ENCODE measurements around the gene MAN2B2. TPM values are rescaled to one million over a fixed set of nuclear protein-coding genes. Genes with fewer than 3 reads are reported as not detected.

The MAN2B2 gene
- total and polyA plus RNA-seq, 8 donors: 6.1 to 49.4 (median 13.9) TPM

GRCh38 chr4:6557185-6557584, 17.8 kb upstream of the MAN2B2 start:
- H3K9me3 ChIP-seq: peaks cover 0 to 4% (median 3%) of the 10 kb centered on the region in 4 donors
- no peaks in the 10 kb centered on the region for H3K36me3 ChIP-seq
- no peak for DNase-seq
- no peak overlapping the region for H3K27ac ChIP-seq
- H3K4me3 ChIP-seq: no peak overlapping the region
- TF ChIP-seq EP300 (IDR thresholded peaks at IDR 0.05) (no peak), POLR2AphosphoS5 (IDR thresholded peaks at IDR 0.05) (no peak), POLR2A (IDR thresholded peaks at IDR 0.05) (no peak), CTCF (IDR thresholded peaks at IDR 0.05) (no peak)
- peaks cover 3 to 89% (median 45%) of the 10 kb centered on the region in 3 donors for H3K27me3 ChIP-seq
- 68 to 75% (median 71%) methylated on average over 5 of the region's 5 CpGs for WGBS, 5 donors
- H3K4me1 ChIP-seq: no peaks in the 10 kb centered on the region
- intact Hi-C loops (cut with DNase I; ENCODE audit: low total_unique reads): no loop called here

- peaks cover under 1 to 4% (median 3%) of the 10 kb centered on the region in 4 donors for H3K4me1 ChIP-seq
- H3K36me3 ChIP-seq: no peaks in the 10 kb centered on the region
- H3K27ac ChIP-seq: no peak overlapping the region
- no peak overlapping the region for H3K4me3 ChIP-seq
- WGBS, 5 donors: 72 to 81% (median 76%) methylated on average over 8 to 10 of the region's 10 CpGs
- peaks cover 3 to 90% (median 51%) of the 10 kb centered on the region in 3 donors for H3K27me3 ChIP-seq
- DNase-seq: no peak
- H3K9me3 ChIP-seq: no peaks in the 10 kb centered on the region
- TF ChIP-seq CTCF (IDR thresholded peaks at IDR 0.05) (no peak), POLR2A (IDR thresholded peaks at IDR 0.05) (no peak), EP300 (IDR thresholded peaks at IDR 0.05) (no peak), POLR2AphosphoS5 (IDR thresholded peaks at IDR 0.05) (no peak)
- intact Hi-C loops (cut with DNase I; ENCODE audit: low total_unique reads): no loop called here
Observed at GRCh38 chr4:6557856-6558255, 17.1 kb upstream of the MAN2B2 start.

- Histone ChIP-seq H3K36me3 (no peaks in the 10 kb centered on the region), H3K27ac (no peak overlapping the region), H3K4me1 (peaks cover 12 to 17% (median 17%) of the 10 kb centered on the region in 4 donors), H3K9me3 (no peaks in the 10 kb centered on the region), H3K4me3 (no peak overlapping the region), H3K27me3 (peaks cover 3 to 98% (median 61%) of the 10 kb centered on the region in 3 donors)
- no peak for DNase-seq
- intact Hi-C loops (cut with DNase I; ENCODE audit: low total_unique reads): no loop called here
- 61 to 73% (median 68%) methylated on average over 6 to 10 of the region's 10 CpGs for WGBS, 5 donors
- no peak for TF ChIP-seq EP300 (IDR thresholded peaks at IDR 0.05)
- TF ChIP-seq POLR2AphosphoS5 (IDR thresholded peaks at IDR 0.05): no peak
- TF ChIP-seq CTCF (IDR thresholded peaks at IDR 0.05): no peak
- no peak for TF ChIP-seq POLR2A (IDR thresholded peaks at IDR 0.05)
Observed at GRCh38 chr4:6560416-6561172, 14.4 kb upstream of the MAN2B2 start.

- Histone ChIP-seq H3K4me3 (no peak overlapping the region), H3K27ac (no peak overlapping the region), H3K9me3 (no peaks in the 10 kb centered on the region), H3K36me3 (no peaks in the 10 kb centered on the region), H3K4me1 (peaks cover 12 to 17% (median 17%) of the 10 kb centered on the region in 4 donors), H3K27me3 (peaks cover 3 to 98% (median 61%) of the 10 kb centered on the region in 3 donors)
- TF ChIP-seq CTCF (IDR thresholded peaks at IDR 0.05) (no peak), POLR2A (IDR thresholded peaks at IDR 0.05) (no peak), EP300 (IDR thresholded peaks at IDR 0.05) (no peak), POLR2AphosphoS5 (IDR thresholded peaks at IDR 0.05) (no peak)
- 20 to 40% (median 27%) methylated on average over 5 to 6 of the region's 6 CpGs for WGBS, 5 donors
- intact Hi-C loops (cut with DNase I; ENCODE audit: low total_unique reads): no loop called here
- DNase-seq: no peak
Observed at GRCh38 chr4:6561173-6561516, 13.8 kb upstream of the MAN2B2 start.
